ENCODE measurements around the gene C2CD5. TPM values are rescaled to one million over a fixed set of nuclear protein-coding genes. Genes with fewer than 3 reads are reported as not detected.

C2CD5 gene
- total RNA-seq, 1 experiment from 2014 or later, result 35.4 TPM

GRCh38 chr12:22407397-22407796 is 136.9 kb downstream of the C2CD5 start:
- DNase-seq, result no peak
- H2AK5ac ChIP-seq (ENCODE audit: insufficient read length, low read length), result no peak overlapping the region
- Mint-ChIP-seq H3K27ac (no peak overlapping the region), H3K9me3 (peaks cover 2 to 5% of the 10 kb centered on the region in 2 experiments; a peak in 3 of 5 replicates), H3K27me3 (ENCODE audit: low read depth) (no peaks in the 10 kb centered on the region; the same call in 1 of the 2 replicates), H3K36me3 (ENCODE audit: insufficient read depth in 1 of 3, low read depth in 3 of 3) (no peaks in the 10 kb centered on the region; a peak in 1 of 7 replicates), H3K4me1 (peaks cover 2 to 4% of the 10 kb centered on the region in 2 experiments; a peak in 2 of 4 replicates), H3K4me3 (no peak overlapping the region)
- no peak overlapping the region for H2BK20ac ChIP-seq (ENCODE audit: low read depth, low read length, poor library complexity, severe bottlenecking)
- no peak overlapping the region for H2BK120ac ChIP-seq (ENCODE audit: low read depth, low read length, poor library complexity, severe bottlenecking)
- H3K18ac ChIP-seq (ENCODE audit: insufficient read length, low read depth, low read length), result no peak overlapping the region
- H3T11ph ChIP-seq (ENCODE audit: low read length), result no peak overlapping the region
- H4K20me1 ChIP-seq (ENCODE audit: control insufficient read depth, insufficient read depth, insufficient read length), result no peaks in the 10 kb centered on the region
- H3K9me3 ChIP-seq (ENCODE audit: control insufficient read depth, low read depth, low read length), result no peaks in the 10 kb centered on the region
- no peak overlapping the region for H3K9ac ChIP-seq (ENCODE audit: extremely low read depth, insufficient read length, low read length)
- no peaks in the 10 kb centered on the region for H3K79me1 ChIP-seq (ENCODE audit: insufficient read depth, low read depth, low read length, poor library complexity, severe bottlenecking)
- H4K5ac ChIP-seq (ENCODE audit: insufficient read length, low read depth, low read length), result no peak overlapping the region
- no CpG with 5 or more reads among the region's 3 CpGs for WGBS (ENCODE audit: extremely low coverage, insufficient read length, low lambda C conversion rate)
- H3K79me2 ChIP-seq (ENCODE audit: insufficient read depth, low read length), result no peaks in the 10 kb centered on the region
- H3K56ac ChIP-seq (ENCODE audit: insufficient read length, low read depth, low read length), result no peak overlapping the region
- H2BK12ac ChIP-seq (ENCODE audit: insufficient read length, low read depth, low read length), result no peak overlapping the region
- H3K23me2 ChIP-seq (ENCODE audit: insufficient read length, low read depth, low read length, poor library complexity, severe bottlenecking), result no peaks in the 10 kb centered on the region
- H4K8ac ChIP-seq (replicated peaks; ENCODE audit: insufficient read length, low read depth, low read length), result no peak overlapping the region
- TF ChIP-seq, protein P1, sequence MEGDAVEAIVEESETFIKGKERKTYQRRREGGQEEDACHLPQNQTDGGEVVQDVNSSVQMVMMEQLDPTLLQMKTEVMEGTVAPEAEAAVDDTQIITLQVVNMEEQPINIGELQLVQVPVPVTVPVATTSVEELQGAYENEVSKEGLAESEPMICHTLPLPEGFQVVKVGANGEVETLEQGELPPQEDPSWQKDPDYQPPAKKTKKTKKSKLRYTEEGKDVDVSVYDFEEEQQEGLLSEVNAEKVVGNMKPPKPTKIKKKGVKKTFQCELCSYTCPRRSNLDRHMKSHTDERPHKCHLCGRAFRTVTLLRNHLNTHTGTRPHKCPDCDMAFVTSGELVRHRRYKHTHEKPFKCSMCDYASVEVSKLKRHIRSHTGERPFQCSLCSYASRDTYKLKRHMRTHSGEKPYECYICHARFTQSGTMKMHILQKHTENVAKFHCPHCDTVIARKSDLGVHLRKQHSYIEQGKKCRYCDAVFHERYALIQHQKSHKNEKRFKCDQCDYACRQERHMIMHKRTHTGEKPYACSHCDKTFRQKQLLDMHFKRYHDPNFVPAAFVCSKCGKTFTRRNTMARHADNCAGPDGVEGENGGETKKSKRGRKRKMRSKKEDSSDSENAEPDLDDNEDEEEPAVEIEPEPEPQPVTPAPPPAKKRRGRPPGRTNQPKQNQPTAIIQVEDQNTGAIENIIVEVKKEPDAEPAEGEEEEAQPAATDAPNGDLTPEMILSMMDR (conservative IDR thresholded peaks at IDR 0.05), result no peak
- H3K23ac ChIP-seq (ENCODE audit: insufficient read length, low read depth, low read length), result no peak overlapping the region
- H3K27ac ChIP-seq (ENCODE audit: insufficient read length, low read depth, low read length), result no peak overlapping the region
- H2BK5ac ChIP-seq (ENCODE audit: insufficient read length, low read length), result no peak overlapping the region
- no peak overlapping the region for H3K4me2 ChIP-seq (ENCODE audit: insufficient read depth, insufficient read length, low read length)
- H2BK15ac ChIP-seq (ENCODE audit: low read depth, low read length), result no peak overlapping the region
- no peaks in the 10 kb centered on the region for H3K4me1 ChIP-seq (ENCODE audit: insufficient read depth, low read length)
- no peak overlapping the region for H3K14ac ChIP-seq (ENCODE audit: insufficient read depth, low read length)
- H2AFZ ChIP-seq (ENCODE audit: low read length), result no peak overlapping the region
- no peak overlapping the region for H4K91ac ChIP-seq (ENCODE audit: insufficient read length, low read depth, low read length)
- no peak overlapping the region for H3K4ac ChIP-seq (ENCODE audit: low read depth, low read length)
- H3K27me3 ChIP-seq (ENCODE audit: insufficient read depth, low read length), result no peaks in the 10 kb centered on the region
